ENCODE data around the gene PARS2.

PARS2 gene

GRCh38 chr1:54742282-54742681 is 22.0 kb downstream of the PARS2 start:
- no peak for DNase-seq (ENCODE audit: low read depth)
- TF ChIP-seq, protein P1, sequence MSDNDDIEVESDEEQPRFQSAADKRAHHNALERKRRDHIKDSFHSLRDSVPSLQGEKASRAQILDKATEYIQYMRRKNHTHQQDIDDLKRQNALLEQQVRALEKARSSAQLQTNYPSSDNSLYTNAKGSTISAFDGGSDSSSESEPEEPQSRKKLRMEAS (IDR thresholded peaks at IDR 0.05; ENCODE audit: low read depth, low read length): no peak
- TF ChIP-seq POLR2A (IDR thresholded peaks at IDR 0.05; ENCODE audit: extremely low read depth, insufficient read length) (no peak), MYC (IDR thresholded peaks at IDR 0.05; ENCODE audit: low read depth, low read length) (no peak)
- TF ChIP-seq, protein P2, sequence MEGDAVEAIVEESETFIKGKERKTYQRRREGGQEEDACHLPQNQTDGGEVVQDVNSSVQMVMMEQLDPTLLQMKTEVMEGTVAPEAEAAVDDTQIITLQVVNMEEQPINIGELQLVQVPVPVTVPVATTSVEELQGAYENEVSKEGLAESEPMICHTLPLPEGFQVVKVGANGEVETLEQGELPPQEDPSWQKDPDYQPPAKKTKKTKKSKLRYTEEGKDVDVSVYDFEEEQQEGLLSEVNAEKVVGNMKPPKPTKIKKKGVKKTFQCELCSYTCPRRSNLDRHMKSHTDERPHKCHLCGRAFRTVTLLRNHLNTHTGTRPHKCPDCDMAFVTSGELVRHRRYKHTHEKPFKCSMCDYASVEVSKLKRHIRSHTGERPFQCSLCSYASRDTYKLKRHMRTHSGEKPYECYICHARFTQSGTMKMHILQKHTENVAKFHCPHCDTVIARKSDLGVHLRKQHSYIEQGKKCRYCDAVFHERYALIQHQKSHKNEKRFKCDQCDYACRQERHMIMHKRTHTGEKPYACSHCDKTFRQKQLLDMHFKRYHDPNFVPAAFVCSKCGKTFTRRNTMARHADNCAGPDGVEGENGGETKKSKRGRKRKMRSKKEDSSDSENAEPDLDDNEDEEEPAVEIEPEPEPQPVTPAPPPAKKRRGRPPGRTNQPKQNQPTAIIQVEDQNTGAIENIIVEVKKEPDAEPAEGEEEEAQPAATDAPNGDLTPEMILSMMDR (IDR thresholded peaks at IDR 0.05; ENCODE audit: low read depth, low read length): no peak

GRCh38 chr1:54741531-54741930 is 22.8 kb downstream of the PARS2 start:
- TF ChIP-seq POLR2A (IDR thresholded peaks at IDR 0.05; ENCODE audit: extremely low read depth, insufficient read length) (no peak), MYC (IDR thresholded peaks at IDR 0.05; ENCODE audit: low read depth, low read length) (no peak)
- TF ChIP-seq, protein P1 (IDR thresholded peaks at IDR 0.05; ENCODE audit: low read depth, low read length): no peak
- TF ChIP-seq, protein P2 (IDR thresholded peaks at IDR 0.05; ENCODE audit: low read depth, low read length): no peak
- H3K4me3 ChIP-seq (ENCODE audit: low read depth, low read length): no peak overlapping the region
- DNase-seq (ENCODE audit: low read depth): no peak

More at GRCh38 chr1:54742282-54742681, 22.0 kb downstream of the PARS2 start:
- no peak overlapping the region for H3K4me3 ChIP-seq (ENCODE audit: low read depth, low read length)

DNA sequence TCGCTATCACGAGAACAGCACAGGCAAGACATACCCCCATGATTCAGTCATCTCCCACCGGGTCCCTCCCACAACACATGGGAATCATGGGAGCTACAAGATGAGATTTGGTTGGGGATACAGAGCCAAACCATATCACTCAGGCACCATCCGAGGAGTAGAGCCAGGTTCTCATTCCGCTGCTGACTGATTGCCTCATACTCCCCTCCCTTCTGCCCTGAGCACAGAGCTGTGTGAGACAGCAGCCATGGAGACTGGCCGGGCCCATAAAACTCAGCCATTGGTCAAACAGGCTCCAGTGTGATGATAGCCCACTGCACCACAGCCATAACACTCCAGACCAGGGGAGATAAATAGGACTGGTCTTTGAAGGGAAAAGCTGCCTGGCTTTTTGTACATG is 26.1 kb downstream of the PARS2 start:
- DNase-seq (ENCODE audit: low read depth): no peak
- no peak overlapping the region for H3K4me3 ChIP-seq (ENCODE audit: low read depth, low read length)
- TF ChIP-seq MYC (IDR thresholded peaks at IDR 0.05; ENCODE audit: low read depth, low read length): no peak
- no peak for TF ChIP-seq POLR2A (IDR thresholded peaks at IDR 0.05; ENCODE audit: extremely low read depth, insufficient read length)
- TF ChIP-seq, protein P1 (IDR thresholded peaks at IDR 0.05; ENCODE audit: low read depth, low read length): no peak
- TF ChIP-seq, protein P2 (IDR thresholded peaks at IDR 0.05; ENCODE audit: low read depth, low read length): no peak

DNA sequence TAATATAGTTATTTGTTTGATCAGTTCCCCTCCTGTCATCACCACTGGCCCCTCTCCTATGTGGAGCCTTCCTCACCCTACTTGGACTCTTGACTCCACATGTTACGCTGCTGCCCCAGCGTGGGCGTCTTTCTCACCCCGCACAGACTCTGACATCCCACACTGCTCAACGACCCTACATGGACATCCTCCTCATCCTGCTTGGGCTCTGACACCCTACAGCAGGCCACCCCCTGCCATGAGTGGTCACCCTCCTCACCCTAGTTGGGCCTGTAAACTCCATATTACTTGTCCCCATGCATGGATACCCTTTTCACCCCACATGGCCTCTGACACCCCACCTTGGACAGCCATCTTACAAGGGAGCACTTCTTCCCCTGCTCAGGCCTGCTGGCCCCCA is 27.6 kb downstream of the PARS2 start:
- no peak overlapping the region for H3K4me3 ChIP-seq (ENCODE audit: low read depth, low read length)
- no peak for DNase-seq (ENCODE audit: low read depth)
- TF ChIP-seq, protein P1 (IDR thresholded peaks at IDR 0.05; ENCODE audit: low read depth, low read length): no peak
- TF ChIP-seq, protein P2 (IDR thresholded peaks at IDR 0.05; ENCODE audit: low read depth, low read length): no peak
- TF ChIP-seq MYC (IDR thresholded peaks at IDR 0.05; ENCODE audit: low read depth, low read length): no peak
- TF ChIP-seq POLR2A (IDR thresholded peaks at IDR 0.05; ENCODE audit: extremely low read depth, insufficient read length): no peak

GRCh38 chr1:54728027-54728426 is 36.3 kb downstream of the PARS2 start:
- no peak overlapping the region for H3K4me3 ChIP-seq (ENCODE audit: low read depth, low read length)
- no peak for DNase-seq (ENCODE audit: low read depth)
- no peak for TF ChIP-seq MYC (IDR thresholded peaks at IDR 0.05; ENCODE audit: low read depth, low read length)
- TF ChIP-seq, protein P1 (IDR thresholded peaks at IDR 0.05; ENCODE audit: low read depth, low read length): no peak
- TF ChIP-seq, protein P2 (IDR thresholded peaks at IDR 0.05; ENCODE audit: low read depth, low read length): no peak
- no peak for TF ChIP-seq POLR2A (IDR thresholded peaks at IDR 0.05; ENCODE audit: extremely low read depth, insufficient read length)
